Posterior cingulate gyrus (tissue), 11 donors: Measurements from ENCODE around the gene UROC1.

ENCODE experiments used
- DNase-seq, 10 donors: peaks; one replicate each; pipeline versions ENCODE4 v3.0.0 to v3.0.0-alpha.2; 2020 to 2021; ENCODE audit warnings: mixed read lengths in 3 of 10
- intact Hi-C: fragments of 100-400 bp; cut with DNase I; formaldehyde crosslinking; loops from one replicate; pipeline ENCODE4 v1.15.1; 2023

UROC1 gene

DNA sequence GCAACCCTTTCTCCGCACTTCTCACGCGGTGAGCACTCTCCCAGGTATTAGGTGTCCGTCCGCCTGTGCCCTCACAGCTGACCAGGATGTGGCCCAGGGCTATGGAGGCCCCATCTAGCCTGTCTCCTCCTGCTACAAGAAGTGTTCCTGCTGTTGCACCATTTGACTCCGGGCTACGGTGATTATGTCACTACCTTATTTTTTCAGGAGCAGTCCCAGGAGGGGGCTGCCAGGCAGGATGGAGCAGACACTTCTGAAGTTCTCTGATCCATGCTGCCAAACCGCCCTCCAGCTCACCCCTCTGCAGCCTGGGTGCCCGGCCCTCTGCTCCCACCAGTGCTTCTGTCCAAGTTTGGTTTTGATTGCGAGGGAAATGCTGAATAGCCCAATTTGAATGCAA, 78.8 kb downstream of the UROC1 start:
- peak in 1 of 10 donors; percentile 62 for DNase-seq
- intact Hi-C loops, result no loop called here

DNA sequence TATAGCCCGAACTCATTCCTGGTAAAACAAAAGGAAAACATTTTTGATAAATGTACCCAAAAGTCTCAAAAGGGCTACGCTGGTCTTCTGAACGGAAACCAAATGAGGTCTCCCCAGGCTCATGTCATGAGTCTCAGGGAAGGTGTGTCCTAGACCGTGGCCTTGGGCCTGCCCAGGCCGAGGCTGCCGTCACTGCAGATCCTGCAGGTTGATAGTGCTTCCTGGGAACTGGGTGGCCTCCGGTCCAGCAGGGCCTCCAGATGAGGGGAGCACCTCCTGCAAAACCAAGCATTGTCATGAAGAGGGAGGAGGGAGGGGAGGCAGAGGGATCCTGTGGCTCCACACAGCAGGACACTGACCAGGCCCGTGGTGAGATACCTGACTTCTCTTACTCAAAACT, 79.4 kb downstream of the UROC1 start:
- intact Hi-C loops, result no loop called here
- peak in 1 of 10 donors; percentile 71 for DNase-seq

GRCh38 chr3:126436826-126437717, 80.5 kb downstream of the UROC1 start:
- DNase-seq, result peak in 1 of 10 donors; percentile 67
- intact Hi-C loops, result no loop called here

DNA sequence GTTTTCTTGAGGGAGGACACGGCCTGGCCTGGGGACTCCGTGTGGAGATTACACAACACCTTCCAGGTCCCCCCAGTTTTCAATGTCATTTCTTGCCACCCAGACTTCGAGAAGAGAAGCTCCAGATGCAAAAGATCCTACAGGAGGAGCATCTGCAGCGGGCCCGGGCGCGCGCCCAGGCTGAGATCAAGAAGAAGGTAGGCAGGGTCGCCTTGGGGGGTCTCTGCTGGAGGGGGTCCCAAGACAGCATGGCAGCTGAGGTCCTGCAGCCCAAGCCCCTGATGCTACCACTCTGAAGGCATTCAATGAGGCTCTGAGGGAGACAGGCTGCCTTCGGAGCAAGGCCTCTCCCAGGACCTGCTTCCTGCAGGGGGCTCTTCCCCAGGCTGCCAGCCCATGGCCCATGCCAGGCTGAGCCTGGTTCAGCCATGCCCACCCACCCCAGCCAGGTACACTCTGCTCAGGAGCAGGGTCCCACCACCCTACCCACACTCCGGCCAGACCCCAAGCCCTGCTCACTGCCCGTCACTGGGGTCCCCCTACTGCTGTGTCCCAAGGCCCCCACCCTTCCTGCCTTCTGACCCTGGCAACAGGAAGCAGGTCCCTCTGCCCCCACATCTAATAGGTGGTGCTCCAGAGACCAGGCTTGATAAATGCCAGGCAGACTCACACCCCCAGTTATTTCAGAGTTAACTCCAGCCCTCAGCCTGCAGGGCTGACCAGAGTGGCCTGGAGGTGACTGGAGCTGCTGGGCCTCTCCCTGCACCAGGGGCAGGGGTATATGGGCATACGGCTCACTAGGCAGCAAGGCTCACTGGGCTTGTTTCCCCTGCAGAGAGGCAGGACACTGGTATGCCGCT, 81.9 kb downstream of the UROC1 start:
- DNase-seq, result peak in 2 of 10 donors; percentile 56 to 74
- intact Hi-C loops, result no loop called here

DNA sequence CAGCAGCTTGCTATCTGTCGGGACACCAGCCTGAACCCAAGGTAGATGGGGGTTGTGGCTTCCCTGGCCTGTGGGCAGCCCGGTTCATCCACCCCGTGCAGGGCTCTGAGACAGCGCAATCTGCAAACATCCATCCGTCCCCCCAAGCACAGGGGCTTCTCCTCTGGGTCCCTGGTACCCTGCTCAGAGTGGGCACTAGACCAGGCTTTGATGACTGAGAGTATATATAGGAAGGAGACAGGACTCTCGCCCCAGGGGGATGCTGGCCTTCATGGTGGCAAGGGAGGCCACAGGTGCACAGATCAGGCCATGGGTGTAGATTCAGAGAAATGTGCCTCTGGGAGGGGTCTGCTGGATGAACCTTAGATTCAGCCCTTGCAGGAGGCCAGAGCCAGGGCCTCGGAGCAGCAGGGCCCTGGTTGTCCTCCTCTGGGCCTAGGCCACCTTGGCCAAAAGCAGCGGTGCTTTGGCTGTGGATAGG, 82.6 kb downstream of the UROC1 start:
- peak in 1 of 10 donors; percentile 53 for DNase-seq
- intact Hi-C loops, result no loop called here

- intact Hi-C loops, result no loop called here
- DNase-seq, result peak in 1 of 10 donors; percentile 55
These were observed 83.3 kb downstream of the UROC1 start for GRCh38 chr3:126434264-126434590.

- DNase-seq, result peak in 7 of 10 donors; percentile 35 to 92 (median 72)
- intact Hi-C loops, result no loop called here
These were observed 83.9 kb downstream of the UROC1 start for GRCh38 chr3:126433496-126434263.

DNA sequence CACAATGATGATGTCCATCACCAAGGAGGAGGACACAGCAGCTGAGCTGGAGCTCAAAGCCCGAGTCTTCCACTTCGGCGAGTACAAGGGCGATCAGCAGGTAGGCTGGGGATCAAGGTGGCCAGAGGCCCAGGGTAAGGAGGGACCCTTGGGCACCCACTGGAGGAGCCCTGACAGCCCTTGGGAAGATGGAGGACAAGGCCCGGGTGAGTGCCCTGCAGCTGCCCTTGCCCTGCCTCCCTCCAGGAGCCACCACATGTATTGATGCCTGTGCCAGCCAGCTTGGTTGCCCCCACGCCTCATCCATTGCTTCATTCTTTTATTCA, 84.5 kb downstream of the UROC1 start:
- DNase-seq, result peak in 1 of 10 donors; percentile 55

GRCh38 chr3:126432361-126433104, 85.0 kb downstream of the UROC1 start:
- intact Hi-C loops, result no loop called here
- DNase-seq, result peak in 1 of 10 donors; percentile 52

More for the DNA sequence above, 84.5 kb downstream of the UROC1 start:
- intact Hi-C loops, result no loop called here
